ENCODE measurements around the gene GABRR2. TPM values are rescaled to one million over a fixed set of nuclear protein-coding genes. Genes with fewer than 3 reads are reported as not detected.

Gene GABRR2
- total RNA-seq, 1 experiment from 2014 or later, result not detected

GRCh38 chr6:89290401-89291155, 24.5 kb downstream of the GABRR2 start:
- DNase-seq, result no peak
- Histone ChIP-seq H3K36me3 (replicated peaks; ENCODE audit: control insufficient read depth, insufficient read depth, low read length) (no peaks in the 10 kb centered on the region), H3K4me3 (ENCODE audit: insufficient read depth, low read depth, low read length) (no peak overlapping the region), H3K27me3 (ENCODE audit: control insufficient read depth, insufficient read depth, low read length) (no peaks in the 10 kb centered on the region; the same call in 1 of the 2 replicates)

- H3K27me3 ChIP-seq (ENCODE audit: control insufficient read depth, insufficient read depth, low read length), result no peaks in the 10 kb centered on the region; the same call in 1 of the 2 replicates
- DNase-seq, result no peak
- H3K36me3 ChIP-seq (replicated peaks; ENCODE audit: control insufficient read depth, insufficient read depth, low read length), result no peaks in the 10 kb centered on the region
- no peak overlapping the region for H3K4me3 ChIP-seq (ENCODE audit: insufficient read depth, low read depth, low read length)
Observed at GRCh38 chr6:89289710-89290109, 25.4 kb downstream of the GABRR2 start.

- DNase-seq, result no peak
- H3K36me3 ChIP-seq (replicated peaks; ENCODE audit: control insufficient read depth, insufficient read depth, low read length), result no peaks in the 10 kb centered on the region
Observed at GRCh38 chr6:89287351-89288028, 27.6 kb downstream of the GABRR2 start.

GRCh38 chr6:89286516-89286915, 28.6 kb downstream of the GABRR2 start:
- no peak for DNase-seq

More at GRCh38 chr6:89287351-89288028, 27.6 kb downstream of the GABRR2 start:
- H3K27me3 ChIP-seq (ENCODE audit: control insufficient read depth, insufficient read depth, low read length), result no peaks in the 10 kb centered on the region; the same call in 1 of the 2 replicates
- H3K4me3 ChIP-seq (ENCODE audit: insufficient read depth, low read depth, low read length), result no peak overlapping the region

GRCh38 chr6:89284963-89285735, 29.9 kb downstream of the GABRR2 start:
- H3K36me3 ChIP-seq (replicated peaks; ENCODE audit: control insufficient read depth, insufficient read depth, low read length), result no peaks in the 10 kb centered on the region
- no peaks in the 10 kb centered on the region for H3K27me3 ChIP-seq (ENCODE audit: control insufficient read depth, insufficient read depth, low read length)
- DNase-seq, result peak; percentile 2
- no peak overlapping the region for H3K4me3 ChIP-seq (ENCODE audit: insufficient read depth, low read depth, low read length)

More at GRCh38 chr6:89286516-89286915, 28.6 kb downstream of the GABRR2 start:
- no peaks in the 10 kb centered on the region for H3K36me3 ChIP-seq (replicated peaks; ENCODE audit: control insufficient read depth, insufficient read depth, low read length)
- no peak overlapping the region for H3K4me3 ChIP-seq (ENCODE audit: insufficient read depth, low read depth, low read length)
- no peaks in the 10 kb centered on the region; the same call in 1 of the 2 replicates for H3K27me3 ChIP-seq (ENCODE audit: control insufficient read depth, insufficient read depth, low read length)

- no peak for DNase-seq
- H3K27me3 ChIP-seq (ENCODE audit: control insufficient read depth, insufficient read depth, low read length), result no peaks in the 10 kb centered on the region
- H3K4me3 ChIP-seq (ENCODE audit: insufficient read depth, low read depth, low read length), result no peak overlapping the region
- H3K36me3 ChIP-seq (replicated peaks; ENCODE audit: control insufficient read depth, insufficient read depth, low read length), result no peaks in the 10 kb centered on the region
Observed at GRCh38 chr6:89284081-89284480, 31.0 kb downstream of the GABRR2 start.

- H3K36me3 ChIP-seq (replicated peaks; ENCODE audit: control insufficient read depth, insufficient read depth, low read length), result no peaks in the 10 kb centered on the region
- DNase-seq, result no peak
- no peak overlapping the region for H3K4me3 ChIP-seq (ENCODE audit: insufficient read depth, low read depth, low read length)
- no peaks in the 10 kb centered on the region for H3K27me3 ChIP-seq (ENCODE audit: control insufficient read depth, insufficient read depth, low read length)
Observed at GRCh38 chr6:89282749-89283148, 32.4 kb downstream of the GABRR2 start.

GRCh38 chr6:89281779-89282246, 33.3 kb downstream of the GABRR2 start:
- Histone ChIP-seq H3K27me3 (ENCODE audit: control insufficient read depth, insufficient read depth, low read length) (no peaks in the 10 kb centered on the region), H3K4me3 (ENCODE audit: insufficient read depth, low read depth, low read length) (no peak overlapping the region), H3K36me3 (replicated peaks; ENCODE audit: control insufficient read depth, insufficient read depth, low read length) (no peaks in the 10 kb centered on the region)
- DNase-seq, result peak; percentile 89

GRCh38 chr6:89278956-89279355, 36.1 kb downstream of the GABRR2 start:
- Histone ChIP-seq H3K4me3 (ENCODE audit: insufficient read depth, low read depth, low read length) (no peak overlapping the region), H3K27me3 (ENCODE audit: control insufficient read depth, insufficient read depth, low read length) (no peaks in the 10 kb centered on the region), H3K36me3 (replicated peaks; ENCODE audit: control insufficient read depth, insufficient read depth, low read length) (no peaks in the 10 kb centered on the region)
- DNase-seq, result no peak

GRCh38 chr6:89275900-89276299, 39.2 kb downstream of the GABRR2 start:
- Histone ChIP-seq H3K4me3 (ENCODE audit: insufficient read depth, low read depth, low read length) (no peak overlapping the region), H3K36me3 (replicated peaks; ENCODE audit: control insufficient read depth, insufficient read depth, low read length) (no peaks in the 10 kb centered on the region), H3K27me3 (ENCODE audit: control insufficient read depth, insufficient read depth, low read length) (no peaks in the 10 kb centered on the region)
- no peak for DNase-seq

GRCh38 chr6:89273816-89274215, 41.3 kb downstream of the GABRR2 start:
- Histone ChIP-seq H3K4me3 (ENCODE audit: insufficient read depth, low read depth, low read length) (no peak overlapping the region), H3K36me3 (replicated peaks; ENCODE audit: control insufficient read depth, insufficient read depth, low read length) (no peaks in the 10 kb centered on the region), H3K27me3 (ENCODE audit: control insufficient read depth, insufficient read depth, low read length) (no peaks in the 10 kb centered on the region)
- DNase-seq, result no peak

GRCh38 chr6:89272596-89272995, 42.5 kb downstream of the GABRR2 start:
- no peak overlapping the region for H3K4me3 ChIP-seq (ENCODE audit: insufficient read depth, low read depth, low read length)

GRCh38 chr6:89270951-89271721, 44.0 kb downstream of the GABRR2 start:
- Histone ChIP-seq H3K4me3 (ENCODE audit: insufficient read depth, low read depth, low read length) (no peak overlapping the region), H3K36me3 (replicated peaks; ENCODE audit: control insufficient read depth, insufficient read depth, low read length) (no peaks in the 10 kb centered on the region), H3K27me3 (ENCODE audit: control insufficient read depth, insufficient read depth, low read length) (no peaks in the 10 kb centered on the region)
- DNase-seq, result no peak

More at GRCh38 chr6:89272596-89272995, 42.5 kb downstream of the GABRR2 start:
- Histone ChIP-seq H3K27me3 (ENCODE audit: control insufficient read depth, insufficient read depth, low read length) (no peaks in the 10 kb centered on the region), H3K36me3 (replicated peaks; ENCODE audit: control insufficient read depth, insufficient read depth, low read length) (no peaks in the 10 kb centered on the region)
- DNase-seq, result no peak

- Histone ChIP-seq H3K4me3 (ENCODE audit: insufficient read depth, low read depth, low read length) (no peak overlapping the region), H3K36me3 (replicated peaks; ENCODE audit: control insufficient read depth, insufficient read depth, low read length) (no peaks in the 10 kb centered on the region)
- no peak for DNase-seq
Observed at GRCh38 chr6:89269981-89270380, 45.1 kb downstream of the GABRR2 start.

More at GRCh38 chr6:89269981-89270380, 45.1 kb downstream of the GABRR2 start:
- H3K27me3 ChIP-seq (ENCODE audit: control insufficient read depth, insufficient read depth, low read length), result no peaks in the 10 kb centered on the region
